ENCODE results near the gene LEFTY2. TPM values are rescaled to one million over a fixed set of nuclear protein-coding genes. Genes with fewer than 3 reads are reported as not detected.

LEFTY2 gene
- total and polyA plus RNA-seq, 10 of the 15 experiments (the other 5 are each of a cell fraction or from before 2014, with no cell fraction given): not detected

GRCh38 chr1:225923692-225924555 lies 17.1 kb downstream of the LEFTY2 start, which contains the start of gene PYCR2:
TSS of gene PYCR2 (minus strand) at chr1:225924250. CDS start at chr1:225924110, 140 bp downstream.
- Histone ChIP-seq H3K27me3 (replicated peaks in 1 of 2; ENCODE audit: control insufficient read depth in 2 of 2, insufficient read depth in 2 of 2, low read length in 1 of 2) (no peaks in the 10 kb centered on the region), H3K27ac (ENCODE audit: control insufficient read depth, insufficient read depth) (peak within 1 kb of the TSS; percentile 96), H3K79me2 (ENCODE audit: control insufficient read depth, insufficient read depth, low read length) (peaks cover 17% of the 10 kb centered on the region), H2AFZ (ENCODE audit: control insufficient read depth, low read depth, low read length) (peak within 1 kb of the TSS; percentile 77), H3K9me3 (replicated peaks; ENCODE audit: control insufficient read depth, insufficient read depth, low read length) (no peaks in the 10 kb centered on the region), H4K20me1 (ENCODE audit: control insufficient read depth, insufficient read depth) (no peaks in the 10 kb centered on the region), H3K36me3 (ENCODE audit: control insufficient read depth in 2 of 2, insufficient read depth in 2 of 2, low read length in 1 of 2) (peaks cover 3 to 5% of the 10 kb centered on the region in 2 experiments), H3K4me2 (ENCODE audit: control insufficient read depth, insufficient read depth) (peak within 1 kb of the TSS; percentile 97), H3K4me3 (peak within 1 kb of the TSS; percentile 94), H3K9ac (ENCODE audit: control insufficient read depth, insufficient read depth, low read length) (peak within 1 kb of the TSS; percentile 99), H3K4me1 (ENCODE audit: control insufficient read depth, insufficient read depth, low read length) (peaks cover 7% of the 10 kb centered on the region)
- TSS peak; percentile 86 for BruUV-seq (replicated peaks)
- intact Hi-C loops (cut with micrococcal nuclease; ENCODE audit: unreplicated experiment) (loop anchor here (5.0 kb wide), 2 partner anchors 147 to 457 kb away; partner anchors contain the start of gene SRP9), in situ Hi-C loops (cut with MboI) (no loop called here)
- POLR2A ChIA-PET: interaction anchor here (1.0 to 1.7 kb wide), 2 partner anchors 42 to 457 kb away, joined by 5 to 11 read pairs; partner anchors contain the start of gene TMEM63A
- SMC1A ChIA-PET (ENCODE audit: uncharacterized antibody, unreplicated experiment): interaction anchor here (0.8 to 1.9 kb wide), 6 partner anchors 14 to 146 kb away, joined by 3 to 6 read pairs (median 3); partner anchors contain the start of gene SRP9
- DNase-seq (ENCODE audit: low read depth, low spot score) (peak; percentile 79), FAIRE-seq (peak; percentile 89), ATAC-seq (peak; percentile 98)
- 1% methylated on average over 47 of the region's 80 CpGs for WGBS (ENCODE audit: insufficient coverage, insufficient replicate concordance, low lambda C conversion rate, missing lambda C conversion rate)
- RAD21 ChIA-PET (ENCODE audit: unreplicated experiment): interaction anchor here (0.6 to 3.6 kb wide), 13 partner anchors 12 to 260 kb away, joined by 3 to 16 read pairs (median 4); partner anchors contain the start of genes H3-3A, SRP9 and TMEM63A
- CTCF ChIA-PET: interaction anchor here (0.9 to 3.1 kb wide), 7 partner anchors 10 to 449 kb away, joined by 4 to 12 read pairs (median 5); partner anchors contain the start of gene SRP9
- peak; percentile 54; the same call in 1 of the 2 replicates for TF ChIP-seq E2F4 (IDR thresholded peaks at IDR 0.05; ENCODE audit: low read depth, low read length)
- TF ChIP-seq RAD51 (IDR thresholded peaks at IDR 0.05): peak; percentile 88
- TF ChIP-seq BHLHE40 (IDR thresholded peaks at IDR 0.05; ENCODE audit: borderline replicate concordance in 1 of 2, low read depth in 2 of 2, low read length in 1 of 2): peak; percentile 56 to 86; a peak in 3 of 4 replicates
- TF ChIP-seq E4F1 (IDR thresholded peaks at IDR 0.05; ENCODE audit: borderline replicate concordance, partially characterized antibody): peak; percentile 75
- peak; percentile 85 for TF ChIP-seq CHD2 (IDR thresholded peaks at IDR 0.05; ENCODE audit: borderline replicate concordance, low read depth, low read length)
- TF ChIP-seq ZNF592 (IDR thresholded peaks at IDR 0.05): no peak
- TF ChIP-seq PAX5 (IDR thresholded peaks at IDR 0.05; ENCODE audit: borderline replicate concordance, low read depth, low read length): no peak; the same call in 1 of the 2 replicates
- TF ChIP-seq RUNX3 (IDR thresholded peaks at IDR 0.05; ENCODE audit: low read length): peak; percentile 71
- peak; percentile 48; the same call in 1 of the 2 replicates for TF ChIP-seq CBFB (IDR thresholded peaks at IDR 0.05; ENCODE audit: low read depth)
- TF ChIP-seq KLF5 (IDR thresholded peaks at IDR 0.05; ENCODE audit: partially characterized antibody): peak; percentile 83
- TF ChIP-seq IKZF1 (conservative IDR thresholded peaks at IDR 0.05): peak; percentile 84
- no peak for TF ChIP-seq STAT3 (IDR thresholded peaks at IDR 0.05; ENCODE audit: low read depth, low read length)
- TF ChIP-seq NR2C2 (IDR thresholded peaks at IDR 0.05; ENCODE audit: borderline replicate concordance, control insufficient read depth, insufficient read length, low read depth): no peak
- TF ChIP-seq NR2F1 (conservative IDR thresholded peaks at IDR 0.05): no peak
